Stomach (tissue), 9 donors: Measurements from ENCODE around the gene FADS2. TPM values are rescaled to one million over a fixed set of nuclear protein-coding genes. Genes with fewer than 3 reads are reported as not detected.
A peak's percentile ranks its signal among the peaks of the same experiment; 100 is the strongest.

Experiments
- DNase-seq, 2 donors: peaks; one replicate each; pipeline versions ENCODE4 v3.0.0 to v3.0.0-alpha.2; 2013 to 2019
- H3K27ac ChIP-seq, 5 donors: fragments of 200-600 bp in 4 of 5; sonication (generic) in 4 of 5; one replicate each; pipeline ENCODE4 v1.5.1; 2013 to 2019; ENCODE audit warnings: mild to moderate bottlenecking in 1 of 5, moderate library complexity in 1 of 5
- H3K27me3 ChIP-seq, 3 donors: fragments of 200-600 bp; sonication (generic); one replicate each; pipeline ENCODE4 v1.5.1; 2017 to 2019; ENCODE audit warnings: mixed run types in 1 of 3
- H3K36me3 ChIP-seq, 4 donors: fragments of 200-600 bp; sonication (generic); 1 replicate in 3 of 4; 2 replicates in 1 of 4; pipeline ENCODE4 v1.5.1; 2016 to 2019
- H3K4me1 ChIP-seq, 4 donors: fragments of 200-600 bp; sonication (generic); one replicate each; pipeline ENCODE4 v1.5.1; 2016 to 2019
- H3K4me3 ChIP-seq, 4 donors: fragments of 200-600 bp; sonication (generic) in 3 of 4; one replicate each; pipeline ENCODE4 v1.5.1; 2016 to 2019; ENCODE audit warnings: mild to moderate bottlenecking in 1 of 4
- H3K9me3 ChIP-seq, 4 donors: fragments of 200-600 bp; sonication (generic); one replicate each; pipeline ENCODE4 v1.5.1; 2016 to 2019
- EP300 ChIP-seq: sonication (generic); formaldehyde crosslinking; IDR thresholded peaks from one replicate; pipeline ENCODE4 v1.6.1; 2017; ENCODE audit warnings: antibody characterized with exemption
- POLR2A ChIP-seq, 4 donors: fragments of 450-650 bp; IDR thresholded peaks; one replicate each; pipeline ENCODE4 v1.6.1; 2016; ENCODE audit warnings: antibody characterized with exemption in 4 of 4, control low read depth in 2 of 4, mild to moderate bottlenecking in 1 of 4, moderate library complexity in 1 of 4
- POLR2AphosphoS5 ChIP-seq, 3 donors: sonication (generic); formaldehyde crosslinking; IDR thresholded peaks; one replicate each; pipeline ENCODE4 v1.6.1; 2016; ENCODE audit warnings: antibody characterized with exemption in 3 of 3
- WGBS, 5 donors: extraction: QIAGEN DNeasy Blood & Tissue Kit in 3 of 5; methylation state at CpG; one replicate each; pipeline versions ENCODE4 v1.1.5 to v1.1.7; 2013 to 2018; 5-methylcytosine and 5-hydroxymethylcytosine counted together
- intact Hi-C: fragments of 100-400 bp; cut with DNase I; formaldehyde crosslinking; loops from one replicate; pipeline ENCODE4 v1.15.1; 2023; ENCODE audit warnings: low total_unique reads
- polyA plus RNA-seq, 3 donors: library from polyadenylated mRNA; stranded (reverse); fragments of 200-250 nt; gene quantifications; one replicate each; pipeline ENCODE4 v1.2.3, GENCODE V29; 2013
- total RNA-seq, 5 donors: library from RNA; depleted of rRNA; stranded (reverse); fragments of >200 nt; gene quantifications; one replicate each; pipeline versions ENCODE4 v1.1.0 to v1.2.3, GENCODE V29; 2014 to 2016
- TF ChIP-seq, protein P1 (sequence below), 7 experiments: fragments of 450-650 bp in 4 of 7; fragments of 200-600 bp in 3 of 7; sonication (generic) in 3 of 7; IDR thresholded peaks; one replicate each; pipeline ENCODE4 v1.5.1; 2016 to 2019; ENCODE audit warnings: antibody characterized with exemption in 7 of 7, control low read depth in 2 of 7, mild to moderate bottlenecking in 1 of 7
- donor health status: healthy with polysubstance abuse.
- donor health status: Bipolar disorder and iron deficiency.
- donor health status: healthy.

FADS2 gene
- total and polyA plus RNA-seq, 8 donors = 3.5 to 17.1 (median 13.0) TPM; not detected in 1

DNA sequence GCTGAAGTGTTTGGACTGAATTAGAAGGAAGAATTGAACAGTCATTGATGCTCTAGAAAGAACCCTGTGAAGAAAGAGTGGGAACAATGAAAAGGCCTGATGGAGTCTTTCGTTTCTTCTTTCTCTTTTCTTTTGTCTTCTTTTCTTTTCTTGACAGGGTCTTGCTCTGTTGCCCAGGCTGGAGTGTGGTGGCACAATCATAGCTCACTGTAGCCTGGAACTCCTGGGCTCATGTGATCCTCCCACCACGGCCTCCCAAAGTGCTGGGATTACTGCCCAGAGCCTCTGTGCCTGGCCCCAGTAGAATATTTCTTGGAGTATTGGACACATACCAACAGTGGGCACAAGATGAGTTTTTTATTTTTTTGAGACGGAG is 34.3 kb upstream of the FADS2 start:
- Histone ChIP-seq H3K4me1 (peaks cover 28 to 54% (median 42%) of the 10 kb centered on the region in 4 donors), H3K27me3 (no peaks in the 10 kb centered on the region), H3K27ac (no peak overlapping the region), H3K36me3 (peaks cover 19 to 31% (median 29%) of the 10 kb centered on the region in 4 donors), H3K4me3 (peak overlapping the region in 2 of 4 donors; percentile 54 to 93), H3K9me3 (no peaks in the 10 kb centered on the region)
- WGBS, 5 donors = 45 to 59% (median 54%) methylated on average over 3 of the region's 3 CpGs
- no peak for TF ChIP-seq EP300
- no peak for TF ChIP-seq POLR2A (IDR thresholded peaks at IDR 0.05)
- TF ChIP-seq, protein P1, sequence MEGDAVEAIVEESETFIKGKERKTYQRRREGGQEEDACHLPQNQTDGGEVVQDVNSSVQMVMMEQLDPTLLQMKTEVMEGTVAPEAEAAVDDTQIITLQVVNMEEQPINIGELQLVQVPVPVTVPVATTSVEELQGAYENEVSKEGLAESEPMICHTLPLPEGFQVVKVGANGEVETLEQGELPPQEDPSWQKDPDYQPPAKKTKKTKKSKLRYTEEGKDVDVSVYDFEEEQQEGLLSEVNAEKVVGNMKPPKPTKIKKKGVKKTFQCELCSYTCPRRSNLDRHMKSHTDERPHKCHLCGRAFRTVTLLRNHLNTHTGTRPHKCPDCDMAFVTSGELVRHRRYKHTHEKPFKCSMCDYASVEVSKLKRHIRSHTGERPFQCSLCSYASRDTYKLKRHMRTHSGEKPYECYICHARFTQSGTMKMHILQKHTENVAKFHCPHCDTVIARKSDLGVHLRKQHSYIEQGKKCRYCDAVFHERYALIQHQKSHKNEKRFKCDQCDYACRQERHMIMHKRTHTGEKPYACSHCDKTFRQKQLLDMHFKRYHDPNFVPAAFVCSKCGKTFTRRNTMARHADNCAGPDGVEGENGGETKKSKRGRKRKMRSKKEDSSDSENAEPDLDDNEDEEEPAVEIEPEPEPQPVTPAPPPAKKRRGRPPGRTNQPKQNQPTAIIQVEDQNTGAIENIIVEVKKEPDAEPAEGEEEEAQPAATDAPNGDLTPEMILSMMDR (IDR thresholded peaks at IDR 0.05) = no peak
- no peak for TF ChIP-seq POLR2AphosphoS5 (IDR thresholded peaks at IDR 0.05)
- intact Hi-C loops = no loop called here
- DNase-seq = no peak

DNA sequence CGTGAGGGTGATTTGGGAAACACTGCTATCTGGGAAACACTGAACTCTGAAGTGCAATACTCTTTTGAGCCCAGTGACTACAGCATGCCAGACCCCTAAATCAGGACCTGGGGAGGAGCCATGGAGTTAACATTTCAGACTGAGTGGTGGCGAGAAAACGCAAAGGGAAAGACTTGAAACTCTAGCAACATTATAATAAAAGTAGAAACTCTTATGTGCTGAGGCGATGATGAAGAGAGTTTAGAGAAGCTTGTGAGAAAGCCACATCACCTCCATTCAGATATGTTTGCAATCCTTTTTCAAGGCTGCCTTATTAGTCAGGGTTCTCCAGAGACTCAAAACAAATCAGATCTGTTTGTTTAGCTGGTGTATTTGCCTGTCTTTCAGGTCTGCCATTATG is 33.5 kb upstream of the FADS2 start:
- Histone ChIP-seq H3K4me3 (no peak overlapping the region), H3K36me3 (peaks cover 12 to 24% (median 21%) of the 10 kb centered on the region in 4 donors), H3K9me3 (no peaks in the 10 kb centered on the region), H3K4me1 (peaks cover 28 to 48% (median 38%) of the 10 kb centered on the region in 4 donors), H3K27me3 (no peaks in the 10 kb centered on the region), H3K27ac (no peak overlapping the region)
- intact Hi-C loops = no loop called here
- no peak for TF ChIP-seq EP300
- TF ChIP-seq, protein P1 (IDR thresholded peaks at IDR 0.05) = no peak
- TF ChIP-seq POLR2A (IDR thresholded peaks at IDR 0.05) = no peak
- 82 to 88% (median 87%) methylated on average over 4 of the region's 4 CpGs for WGBS, 5 donors
- DNase-seq = no peak

DNA sequence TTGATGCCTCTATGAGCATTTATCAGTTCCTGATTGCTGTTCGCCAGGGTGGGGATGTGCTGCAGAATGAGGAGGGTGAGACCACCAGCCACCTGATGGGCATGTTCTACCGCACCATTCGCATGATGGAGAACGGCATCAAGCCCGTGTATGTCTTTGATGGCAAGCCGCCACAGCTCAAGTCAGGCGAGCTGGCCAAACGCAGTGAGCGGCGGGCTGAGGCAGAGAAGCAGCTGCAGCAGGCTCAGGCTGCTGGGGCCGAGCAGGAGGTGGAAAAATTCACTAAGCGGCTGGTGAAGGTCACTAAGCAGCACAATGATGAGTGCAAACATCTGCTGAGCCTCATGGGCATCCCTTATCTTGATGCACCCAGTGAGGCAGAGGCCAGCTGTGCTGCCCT is 32.6 kb upstream of the FADS2 start:
- H3K4me1 ChIP-seq = peaks cover 22 to 41% (median 33%) of the 10 kb centered on the region in 4 donors
- no peak for DNase-seq
- WGBS, 5 donors = 87 to 90% (median 88%) methylated on average over 11 to 12 of the region's 12 CpGs
- H3K27me3 ChIP-seq = no peaks in the 10 kb centered on the region
- no peaks in the 10 kb centered on the region for H3K9me3 ChIP-seq
- intact Hi-C loops = no loop called here
- H3K36me3 ChIP-seq = peaks cover 5 to 15% (median 13%) of the 10 kb centered on the region in 4 donors
- H3K4me3 ChIP-seq = no peak overlapping the region
- no peak overlapping the region for H3K27ac ChIP-seq
- TF ChIP-seq EP300 = no peak
- TF ChIP-seq POLR2AphosphoS5 (IDR thresholded peaks at IDR 0.05) = no peak
- no peak for TF ChIP-seq POLR2A (IDR thresholded peaks at IDR 0.05)
- TF ChIP-seq, protein P1 (IDR thresholded peaks at IDR 0.05) = no peak

DNA sequence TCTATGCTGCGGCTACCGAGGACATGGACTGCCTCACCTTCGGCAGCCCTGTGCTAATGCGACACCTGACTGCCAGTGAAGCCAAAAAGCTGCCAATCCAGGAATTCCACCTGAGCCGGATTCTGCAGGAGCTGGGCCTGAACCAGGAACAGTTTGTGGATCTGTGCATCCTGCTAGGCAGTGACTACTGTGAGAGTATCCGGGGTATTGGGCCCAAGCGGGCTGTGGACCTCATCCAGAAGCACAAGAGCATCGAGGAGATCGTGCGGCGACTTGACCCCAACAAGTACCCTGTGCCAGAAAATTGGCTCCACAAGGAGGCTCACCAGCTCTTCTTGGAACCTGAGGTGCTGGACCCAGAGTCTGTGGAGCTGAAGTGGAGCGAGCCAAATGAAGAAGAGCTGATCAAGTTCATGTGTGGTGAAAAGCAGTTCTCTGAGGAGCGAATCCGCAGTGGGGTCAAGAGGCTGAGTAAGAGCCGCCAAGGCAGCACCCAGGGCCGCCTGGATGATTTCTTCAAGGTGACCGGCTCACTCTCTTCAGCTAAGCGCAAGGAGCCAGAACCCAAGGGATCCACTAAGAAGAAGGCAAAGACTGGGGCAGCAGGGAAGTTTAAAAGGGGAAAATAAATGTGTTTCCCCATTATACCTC is 32.1 kb upstream of the FADS2 start:
- TF ChIP-seq POLR2AphosphoS5 (IDR thresholded peaks at IDR 0.05) (no peak), EP300 (no peak), POLR2A (IDR thresholded peaks at IDR 0.05) (no peak)
- TF ChIP-seq, protein P1 (IDR thresholded peaks at IDR 0.05) = no peak
- intact Hi-C loops = no loop called here
- no peak for DNase-seq
- no peak overlapping the region for H3K4me3 ChIP-seq
- no peaks in the 10 kb centered on the region for H3K27me3 ChIP-seq
- peaks cover 5 to 15% (median 12%) of the 10 kb centered on the region in 4 donors for H3K36me3 ChIP-seq
- no peaks in the 10 kb centered on the region for H3K9me3 ChIP-seq
- 88 to 93% (median 91%) methylated on average over 16 to 18 of the region's 18 CpGs for WGBS, 5 donors
- H3K4me1 ChIP-seq = peaks cover 19 to 35% (median 29%) of the 10 kb centered on the region in 4 donors
- no peak overlapping the region for H3K27ac ChIP-seq
